GM21576 (cell line): ENCODE data around the gene TMEM171.

Experiments used
- ATAC-seq: cut with Tn5 transposase; IDR thresholded peaks from one replicate; pipeline ENCODE4 v1.9.1; 2021; ENCODE audit warnings: mild to moderate bottlenecking, moderate library complexity; ENCODE audit not compliant: unreplicated experiment

TMEM171 gene

DNA sequence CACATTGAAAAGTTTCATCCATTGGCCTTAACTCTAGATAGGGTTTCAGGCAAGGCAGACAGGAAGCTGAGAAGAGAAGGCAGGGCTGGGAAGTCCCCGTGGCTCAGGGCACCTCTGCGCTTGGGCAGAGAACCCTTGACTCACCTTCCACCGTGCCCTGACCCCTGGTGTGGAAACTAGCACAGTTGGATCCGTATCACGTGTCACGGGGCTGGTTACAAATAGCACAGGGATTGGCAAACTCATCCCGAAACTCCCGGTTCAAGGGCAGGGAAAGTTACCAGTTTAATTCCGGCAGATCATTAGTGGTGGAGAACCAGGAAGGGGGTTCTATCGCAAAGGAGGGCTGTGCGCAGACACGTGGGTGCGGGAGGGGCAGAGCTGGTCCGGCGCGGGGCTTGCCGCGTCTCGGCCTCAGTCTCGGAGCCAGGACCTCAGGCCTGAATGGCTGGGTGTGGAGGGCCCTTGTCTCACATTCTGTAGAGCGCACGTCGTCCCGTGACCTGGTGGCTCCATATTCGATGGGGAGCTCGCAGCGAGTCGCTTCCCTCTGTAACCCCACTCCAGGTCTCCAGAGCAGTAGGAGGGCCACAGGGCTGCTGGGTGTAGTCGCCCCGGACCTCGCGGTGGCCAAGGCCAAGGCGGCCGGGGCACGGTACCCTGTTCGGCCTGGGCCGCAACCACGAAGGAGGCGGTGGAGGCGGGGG lies 771 bp upstream of the TMEM171 start:
- ATAC-seq = no peak

DNA sequence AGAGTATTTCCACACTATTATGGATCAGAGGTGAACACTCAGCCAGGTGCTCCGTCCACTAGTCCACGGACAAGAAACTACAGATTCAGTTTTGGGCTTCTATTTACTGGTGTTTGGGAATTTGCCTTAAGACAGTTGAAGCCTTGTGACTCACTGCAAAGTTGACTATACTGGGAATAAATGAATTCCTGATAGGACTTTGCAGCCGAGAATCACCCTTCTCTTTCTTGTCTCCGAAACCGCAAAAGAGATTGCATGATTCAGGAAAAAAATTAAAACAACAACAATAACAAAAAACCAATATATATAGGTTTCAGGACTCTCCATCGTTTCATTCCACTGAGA lies 716 bp downstream of the TMEM171 start:
- no peak for ATAC-seq

DNA sequence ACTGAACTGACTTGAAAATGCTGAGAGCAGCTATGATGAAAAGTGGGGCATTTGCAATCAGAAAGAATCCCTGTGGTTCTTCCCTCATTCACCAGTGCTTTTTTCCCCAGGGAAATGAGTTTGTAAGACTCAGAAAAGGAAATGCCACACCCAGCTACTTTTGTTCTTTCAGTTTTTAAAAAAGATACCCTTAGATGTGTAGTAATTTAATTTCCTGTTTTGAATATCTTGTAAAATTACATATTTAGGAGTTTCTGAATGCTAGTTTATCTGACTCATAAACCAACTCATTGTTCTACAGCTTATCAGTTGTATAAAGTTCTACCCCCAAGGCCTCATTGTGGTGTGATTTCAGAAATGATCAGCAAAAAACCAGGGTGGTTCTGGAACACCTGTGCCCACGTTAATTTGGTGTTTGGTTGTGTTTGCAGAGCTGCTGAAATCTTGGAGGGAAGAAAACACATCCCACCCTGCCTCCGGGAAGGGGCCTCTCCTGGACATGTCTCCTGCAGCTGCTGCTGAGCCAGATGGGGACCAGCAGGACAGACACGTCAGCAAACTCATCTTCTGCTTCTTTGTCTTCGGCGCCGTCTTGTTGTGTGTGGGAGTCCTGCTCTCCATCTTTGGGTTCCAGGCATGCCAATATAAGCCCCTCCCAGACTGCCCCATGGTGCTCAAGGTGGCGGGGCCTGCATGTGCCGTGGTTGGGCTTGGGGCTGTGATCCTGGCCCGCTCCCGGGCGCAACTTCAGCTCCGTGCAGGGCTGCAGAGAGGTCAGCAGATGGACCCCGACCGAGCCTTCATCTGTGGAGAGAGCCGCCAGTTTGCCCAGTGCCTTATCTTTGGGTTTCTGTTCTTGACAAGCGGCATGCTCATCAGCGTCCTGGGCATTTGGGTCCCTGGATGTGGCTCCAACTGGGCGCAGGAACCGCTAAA lies 2.8 kb downstream of the TMEM171 start:
- ATAC-seq = no peak

DNA sequence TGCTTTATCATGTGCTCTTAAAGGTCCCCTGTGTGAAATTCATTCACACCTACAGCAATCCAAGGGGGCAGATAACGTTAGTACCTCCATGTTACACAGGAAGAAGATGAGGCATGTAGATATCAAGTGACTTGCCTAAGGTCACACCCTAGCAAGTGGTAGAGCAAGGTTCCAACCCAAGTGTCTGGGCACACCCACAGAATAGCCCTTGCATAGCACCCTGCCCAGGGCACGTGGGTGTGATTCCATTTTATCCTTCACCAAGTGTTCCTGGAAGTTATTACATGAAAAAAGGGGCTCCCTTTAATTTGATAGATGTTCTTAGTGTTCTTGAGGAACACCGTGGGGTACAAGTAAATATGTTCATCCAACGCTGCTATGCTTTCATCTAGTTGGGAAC lies 4.9 kb downstream of the TMEM171 start:
- no peak for ATAC-seq

DNA sequence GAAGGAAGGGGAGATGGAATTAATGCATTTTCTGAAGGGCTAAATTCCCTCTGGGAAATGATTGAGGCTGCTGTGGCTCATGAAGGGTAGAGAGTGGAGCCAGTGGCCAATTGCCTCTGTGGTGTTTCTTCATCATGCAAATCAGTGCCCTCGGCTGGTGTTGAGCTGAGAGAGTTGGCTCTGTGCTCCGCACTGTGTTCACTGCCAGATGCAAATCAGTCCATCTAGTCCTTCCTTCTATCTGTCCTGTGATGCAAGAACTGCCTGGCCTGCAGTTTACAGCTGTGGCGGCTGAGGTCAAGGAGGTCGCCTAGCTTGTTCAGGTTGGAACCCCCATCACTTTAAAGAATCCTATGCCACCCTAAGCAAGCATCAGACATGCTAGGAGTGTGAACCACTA lies 6.0 kb downstream of the TMEM171 start:
- ATAC-seq = no peak

DNA sequence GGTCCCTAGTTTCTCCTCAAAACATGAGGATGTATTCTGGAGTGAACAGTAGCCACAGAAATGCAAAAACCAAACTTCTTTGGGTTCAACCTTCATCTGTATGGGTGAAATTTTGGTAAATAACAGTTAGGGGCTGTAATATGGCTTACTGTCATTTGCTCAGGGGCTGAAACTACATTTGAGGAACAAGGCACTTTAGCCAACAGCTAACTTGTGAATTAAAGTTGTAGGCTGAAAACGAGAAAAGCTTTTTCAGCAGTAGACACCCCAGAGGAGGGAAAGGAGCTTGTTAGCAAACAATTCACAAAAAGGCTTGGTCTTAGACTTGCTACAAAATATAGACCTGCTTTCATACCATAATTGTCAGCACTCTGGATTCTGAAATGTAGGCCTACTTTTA lies 6.6 kb downstream of the TMEM171 start:
- ATAC-seq = no peak

DNA sequence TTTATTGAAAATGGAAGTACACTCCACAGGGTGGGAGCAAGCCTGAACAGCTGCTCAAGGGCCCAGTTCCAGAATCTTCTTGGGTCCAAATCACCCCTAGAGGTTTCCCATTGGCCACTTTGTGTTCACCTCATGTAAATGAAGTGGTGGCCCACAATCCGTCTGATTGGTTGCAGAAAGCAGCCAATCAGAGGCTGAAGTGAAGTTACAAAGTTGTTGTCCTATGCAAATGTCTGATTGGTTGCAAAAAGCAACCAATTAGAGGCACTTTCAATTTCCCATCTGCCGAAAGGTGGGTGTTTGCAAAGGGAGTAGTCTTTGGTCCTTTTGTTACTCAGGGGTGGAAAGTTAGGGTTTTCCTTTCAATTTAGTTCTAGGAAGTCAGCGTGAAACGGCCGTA lies 8.8 kb downstream of the TMEM171 start:
- ATAC-seq = no peak

DNA sequence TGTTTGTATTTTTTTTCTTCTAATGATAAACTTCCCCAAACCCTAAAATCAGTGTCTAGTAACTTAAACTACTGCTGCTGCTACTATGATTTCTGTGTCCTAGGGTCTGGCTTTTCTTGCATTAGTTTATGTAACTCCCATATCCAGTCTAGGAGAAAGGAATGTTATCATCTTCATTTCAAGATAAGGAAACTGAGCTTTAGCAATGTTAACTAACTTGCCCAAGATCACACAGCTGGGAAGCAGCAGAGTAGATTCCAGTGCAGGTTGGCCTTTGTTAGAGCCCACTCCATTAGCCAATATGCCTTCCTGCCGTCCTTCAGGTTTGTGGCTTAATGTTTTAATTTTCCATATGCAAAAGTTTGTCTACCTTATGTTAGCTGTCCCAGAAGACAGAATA lies 10.4 kb downstream of the TMEM171 start:
- ATAC-seq = no peak

DNA sequence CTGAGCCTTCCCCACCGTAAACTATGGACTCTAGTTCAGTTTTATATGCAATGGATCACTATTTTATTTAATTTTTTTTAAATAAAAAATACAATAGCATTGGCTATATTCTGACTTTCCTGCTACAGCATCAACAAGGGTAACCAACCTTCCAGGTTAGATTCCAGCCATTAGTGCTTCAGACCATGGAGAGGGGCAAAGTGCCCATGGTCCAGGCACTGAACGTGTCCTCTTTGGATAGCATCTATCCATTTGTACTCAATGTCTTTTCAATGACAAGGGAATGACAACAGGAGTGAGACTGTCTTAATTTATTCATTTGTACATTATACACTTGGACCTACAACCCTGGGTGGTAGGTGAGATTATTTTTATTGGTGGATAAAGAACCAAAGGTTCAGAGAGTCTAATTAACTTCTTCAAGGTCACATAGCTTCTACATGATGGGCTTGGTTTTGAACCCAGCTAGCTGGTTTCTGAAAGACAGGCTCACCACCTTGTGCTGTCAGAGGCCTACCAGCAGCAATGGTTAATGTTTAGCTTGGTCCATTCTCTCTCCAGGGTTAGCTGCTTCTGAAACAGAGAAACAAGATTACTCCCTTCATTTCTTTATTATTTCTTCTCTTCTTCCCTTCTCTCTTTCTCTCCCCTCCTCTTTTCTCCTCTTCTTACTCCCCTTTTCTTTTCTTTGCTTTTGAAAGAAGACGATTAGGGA lies 11.5 kb downstream of the TMEM171 start:
- no peak for ATAC-seq

DNA sequence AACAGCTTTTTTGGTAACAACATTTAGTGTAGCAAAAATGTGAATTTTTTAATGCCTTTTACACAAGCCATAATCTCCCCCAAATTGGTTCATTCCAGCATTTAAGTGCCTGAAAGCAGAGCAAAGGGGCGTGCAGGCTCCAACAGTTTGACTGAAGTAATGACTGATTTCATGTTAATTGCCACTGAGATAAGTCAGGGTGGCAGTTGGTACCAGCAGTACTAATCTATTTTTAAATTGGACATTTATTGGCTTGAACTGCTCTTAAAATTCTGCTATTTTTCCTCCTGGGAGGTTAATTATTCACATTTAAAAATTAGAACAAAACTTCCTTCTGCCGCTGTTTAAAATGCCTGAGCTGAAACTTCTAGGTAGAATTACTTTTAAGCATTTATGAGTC lies 12.4 kb downstream of the TMEM171 start:
- no peak for ATAC-seq

DNA sequence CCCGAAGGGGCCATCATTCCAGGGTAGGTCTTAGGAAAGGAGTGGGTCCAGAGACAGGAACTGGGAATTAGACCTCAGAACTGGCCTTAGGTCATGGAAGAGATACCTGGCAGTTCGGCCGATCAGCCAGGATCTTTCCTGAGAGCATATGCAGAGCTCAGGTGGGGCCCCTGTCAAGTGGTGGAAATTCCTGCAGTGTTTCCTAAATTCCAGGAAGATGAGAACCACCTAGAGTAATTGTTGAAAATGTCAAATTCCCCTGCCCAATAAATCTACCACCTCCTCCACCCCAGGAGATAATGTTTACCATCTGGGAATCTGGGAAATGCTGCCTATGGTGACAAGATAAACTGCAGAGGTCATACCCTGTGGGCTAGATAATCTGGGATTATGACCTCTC lies 14.6 kb downstream of the TMEM171 start:
- no peak for ATAC-seq

DNA sequence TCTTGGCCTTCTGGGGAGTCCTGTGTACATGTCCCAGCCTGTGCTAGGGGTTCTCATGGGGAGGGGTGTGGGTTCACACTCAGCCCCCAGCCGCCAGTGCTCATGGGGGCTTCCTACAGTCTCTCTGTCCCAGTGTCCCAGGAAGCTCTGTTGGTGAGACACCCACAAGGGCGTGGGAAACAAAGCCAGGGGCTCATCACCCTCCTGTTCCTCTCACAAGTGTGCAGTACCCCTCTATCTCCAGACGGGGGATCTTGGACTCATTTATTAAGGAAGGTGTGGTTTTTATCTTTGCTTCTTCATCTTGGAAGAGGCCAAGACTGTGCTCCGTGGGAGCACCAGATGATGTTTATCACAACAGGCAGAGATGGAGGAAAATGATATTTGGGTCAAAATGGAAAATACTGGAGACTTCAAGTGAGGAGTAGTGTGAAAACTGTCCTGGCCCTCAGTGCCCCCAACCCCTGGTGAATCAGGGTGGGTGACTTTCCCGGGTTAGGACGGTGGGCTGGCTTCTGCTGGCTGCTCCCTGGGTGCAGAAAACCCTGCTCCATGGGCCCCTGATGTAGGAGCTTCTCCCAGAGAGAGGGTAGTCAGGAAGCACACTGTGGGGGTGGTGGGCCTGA lies 15.2 kb downstream of the TMEM171 start:
- ATAC-seq = no peak

DNA sequence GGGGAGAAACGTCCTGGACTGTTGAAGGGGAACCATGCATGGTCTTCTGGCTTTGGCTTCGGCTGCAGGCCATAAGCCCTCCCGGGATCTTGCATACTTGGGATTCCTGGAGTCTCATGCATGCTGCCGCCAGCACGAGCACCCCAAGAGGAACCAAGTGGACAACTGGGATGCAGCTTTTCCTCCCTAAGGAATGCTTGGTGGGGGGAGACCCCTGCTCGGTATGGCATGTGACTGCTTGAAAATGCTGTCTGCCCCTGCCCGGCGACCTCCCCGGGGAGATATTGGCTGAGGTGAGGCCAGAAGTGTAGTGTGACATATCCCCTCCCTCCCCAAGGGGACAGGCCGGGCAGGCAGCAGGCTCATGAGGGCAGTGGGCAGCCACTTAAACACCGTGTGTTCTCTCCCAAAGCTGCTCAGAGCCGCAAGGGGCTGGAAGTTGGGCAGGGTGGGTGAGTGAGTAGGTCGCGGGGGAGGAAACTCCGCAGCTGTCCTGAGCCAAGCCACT lies 15.7 kb downstream of the TMEM171 start:
- ATAC-seq = no peak

DNA sequence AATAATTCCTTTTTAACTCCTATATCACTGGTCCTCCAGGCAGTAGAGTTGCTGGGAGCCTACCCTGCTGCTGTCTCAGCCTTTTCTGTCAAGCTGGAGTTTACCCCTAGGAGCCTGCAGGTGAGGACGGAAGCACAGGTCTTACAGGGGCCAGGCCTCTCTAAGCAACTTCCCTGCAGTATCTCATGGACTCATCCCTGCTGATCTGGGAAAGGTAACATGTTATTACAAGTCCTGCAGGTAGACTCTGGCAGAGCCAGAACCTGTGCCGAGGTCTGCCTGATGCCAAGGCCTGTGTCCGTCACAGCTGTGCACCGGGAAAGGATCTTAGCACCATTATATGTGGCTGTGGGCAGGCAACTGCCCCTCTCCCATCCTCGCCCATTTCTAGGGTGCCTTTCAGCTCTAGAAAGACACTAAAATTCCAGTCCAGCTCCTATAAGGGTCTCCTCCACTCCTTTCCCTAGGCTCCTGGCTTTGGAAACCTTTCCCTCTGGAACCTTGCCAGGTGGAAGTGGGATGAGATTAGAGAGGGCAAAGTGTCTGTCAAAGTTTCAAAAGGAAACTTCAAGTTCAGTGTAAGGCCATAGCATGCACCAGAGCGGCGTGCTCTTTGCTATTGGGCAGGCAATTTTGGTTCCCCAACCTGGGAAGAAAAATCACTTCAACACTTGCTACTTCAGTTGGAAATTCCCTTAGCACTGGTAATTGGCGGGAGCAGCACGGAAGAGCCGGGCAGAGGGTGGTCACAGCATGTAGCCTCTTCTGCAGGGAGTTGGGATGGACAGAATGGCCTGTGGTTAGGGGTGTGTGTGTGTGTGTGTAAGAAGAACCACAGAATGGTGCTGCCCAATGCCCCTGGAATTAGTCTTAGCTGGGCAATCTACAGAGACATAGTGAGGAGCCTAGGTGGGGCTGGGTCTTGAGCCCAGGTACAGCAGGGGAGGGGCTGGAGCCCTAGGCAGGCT lies 17.5 kb downstream of the TMEM171 start:
- no peak for ATAC-seq

DNA sequence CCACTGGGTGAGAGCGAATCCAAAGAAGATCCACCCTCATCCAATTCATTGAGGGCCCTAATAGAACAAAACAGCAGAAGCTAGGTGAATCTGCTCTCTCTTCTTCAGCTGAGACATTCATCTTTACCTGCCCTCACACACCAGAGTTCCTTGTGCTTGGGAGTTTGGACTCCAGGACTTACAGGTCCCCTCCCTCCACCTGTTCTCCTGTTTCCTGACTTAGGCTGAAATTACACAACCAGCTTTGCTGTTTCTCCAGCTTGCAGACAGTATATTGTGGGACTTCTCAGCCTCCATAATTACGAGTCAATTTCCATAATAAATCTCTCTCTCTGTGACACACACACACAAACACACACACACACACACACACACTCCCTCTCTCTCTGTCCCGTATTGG lies 19.1 kb downstream of the TMEM171 start:
- ATAC-seq = no peak

DNA sequence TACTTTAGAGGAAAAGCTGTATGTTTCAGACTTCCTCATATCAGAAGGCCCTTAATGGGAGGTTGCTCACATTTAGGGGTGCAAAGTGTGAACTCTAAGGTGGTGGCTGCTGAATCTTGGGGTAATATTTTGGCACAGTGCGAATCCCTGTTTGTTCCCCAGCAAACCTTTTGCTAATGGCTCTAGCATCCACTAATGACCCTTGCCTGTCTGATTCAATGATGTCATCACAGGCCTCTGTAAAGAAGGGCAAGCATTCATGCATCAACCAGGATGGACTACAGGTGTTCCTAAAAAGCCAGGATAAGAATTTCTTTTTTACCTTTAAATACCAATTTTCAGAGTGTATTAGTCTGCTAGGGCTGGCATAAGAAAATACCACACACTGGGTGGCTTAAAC lies 20.4 kb downstream of the TMEM171 start:
- ATAC-seq = no peak

DNA sequence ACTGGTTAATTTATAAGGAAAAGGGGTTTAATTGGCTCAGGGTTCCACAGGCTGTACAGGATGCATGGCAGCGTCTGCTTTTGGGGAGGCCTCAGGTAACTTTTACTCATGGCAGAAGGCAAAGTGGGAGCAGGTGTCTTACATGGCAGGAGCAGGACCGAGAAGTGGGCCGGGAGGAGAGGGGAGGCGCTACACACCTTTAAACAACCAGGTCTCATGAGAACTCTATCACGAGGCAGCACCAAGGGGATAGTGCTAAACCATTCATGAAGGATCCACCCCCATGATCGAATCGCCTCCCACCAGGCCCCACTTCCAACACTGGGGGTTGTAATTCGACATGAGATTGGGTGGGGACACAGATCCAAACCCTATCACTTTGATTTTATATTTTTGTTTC lies 21.7 kb downstream of the TMEM171 start:
- no peak for ATAC-seq

DNA sequence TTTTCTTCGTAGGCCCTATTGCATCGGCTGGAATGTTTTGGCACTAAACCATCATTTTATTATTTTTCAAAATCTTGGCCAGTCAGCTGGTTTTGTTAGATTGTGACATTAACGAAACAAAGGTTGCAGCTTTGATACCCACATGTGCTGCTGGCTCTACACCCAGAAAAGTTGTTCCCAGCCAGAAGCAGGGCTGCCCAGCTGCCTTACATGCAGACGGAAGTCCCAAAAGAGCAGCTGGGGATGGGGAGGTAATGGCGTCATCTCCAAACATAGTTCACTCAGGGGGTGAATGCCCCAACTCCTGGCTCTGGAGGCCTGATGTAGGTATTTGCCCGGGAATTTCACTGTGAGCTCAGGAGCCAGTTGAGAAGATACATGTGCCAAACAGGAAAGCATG lies 23.3 kb downstream of the TMEM171 start:
- no peak for ATAC-seq

DNA sequence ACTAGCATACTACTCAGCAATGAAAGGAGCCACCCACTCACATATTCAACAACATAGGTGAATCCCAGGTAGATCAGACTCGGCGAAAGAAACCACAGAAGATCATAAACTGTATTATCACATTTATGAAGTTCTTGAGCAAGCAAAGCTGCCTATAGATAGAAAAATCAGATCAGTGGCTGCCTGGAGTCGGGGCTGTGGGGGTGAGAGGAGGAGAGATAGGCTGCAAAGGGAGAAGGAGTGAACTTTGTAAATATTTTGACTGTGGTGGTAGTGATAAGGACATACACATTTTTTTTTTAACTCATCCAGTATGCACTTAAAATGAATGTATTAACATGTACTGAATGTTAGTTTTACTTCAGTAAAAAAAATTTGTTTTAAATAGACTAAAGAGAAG lies 29.2 kb downstream of the TMEM171 start:
- no peak for ATAC-seq

DNA sequence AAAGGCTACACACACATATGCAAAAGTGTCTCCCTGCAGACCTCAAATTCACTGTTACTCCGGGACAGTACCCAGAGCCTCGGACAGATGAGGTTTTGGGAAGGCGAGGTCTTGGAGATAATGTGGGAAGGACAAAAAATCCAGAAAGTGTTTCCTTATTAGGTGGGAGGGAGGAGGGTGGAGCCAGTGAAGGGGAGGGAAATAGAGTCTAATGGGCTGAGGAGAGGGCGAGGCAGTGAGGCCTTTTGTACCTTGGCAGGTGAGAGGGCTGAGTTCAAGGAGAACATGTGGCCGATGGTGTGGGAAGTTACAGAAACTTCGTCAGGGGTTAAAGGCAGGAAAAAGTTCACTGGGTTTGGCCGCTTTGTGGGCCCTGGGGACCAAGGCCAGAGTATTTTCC lies 30.5 kb downstream of the TMEM171 start:
- ATAC-seq = no peak
